Body of pancreas (tissue), 4 donors: Measurements from ENCODE around the gene RAB7A. TPM values are rescaled to one million over a fixed set of nuclear protein-coding genes. Genes with fewer than 3 reads are reported as not detected.

Source experiments
- ATAC-seq: fragments of 150-250 bp; one replicate; pipeline ENCODE4 v1.9.1; 2016
- DNase-seq, 4 donors: peaks; one replicate each; pipeline ENCODE4 v3.0.0-alpha.2; 2019
- H3K27ac ChIP-seq, 4 donors: fragments of 200-600 bp; sonication (generic); 1 replicate in 3 of 4; 2 replicates in 1 of 4; pipeline versions ENCODE4 v1.5.1 to v1.6.1; 2016 to 2019; ENCODE audit warnings: mild to moderate bottlenecking in 1 of 4, mixed read lengths in 1 of 4, moderate library complexity in 1 of 4
- H3K27me3 ChIP-seq, 2 donors: fragments of 200-600 bp; sonication (generic); one replicate each; pipeline ENCODE4 v1.6.0; 2016; ENCODE audit warnings: mild to moderate bottlenecking in 1 of 2
- H3K36me3 ChIP-seq, 2 donors: fragments of 200-600 bp; sonication (generic); replicated peaks in 1 of 2; 2 replicates each; pipeline ENCODE4 v1.5.1; 2016; ENCODE audit warnings: low read depth in 2 of 2; ENCODE audit not compliant: insufficient read depth in 1 of 2
- H3K4me1 ChIP-seq: fragments of 200-600 bp; sonication (generic); one replicate; pipeline ENCODE4 v1.6.0; 2016
- H3K4me3 ChIP-seq, 2 donors: fragments of 200-600 bp; sonication (generic); 1 replicate in 1 of 2; 2 replicates in 1 of 2; pipeline ENCODE4 v1.5.1; 2016 to 2019
- H3K9me3 ChIP-seq, 3 donors: fragments of 200-600 bp; sonication (generic); 1 replicate in 2 of 3; 2 replicates in 1 of 3; pipeline ENCODE4 v1.5.1; 2016
- POLR2A ChIP-seq, 3 donors: fragments of 450-650 bp; IDR thresholded peaks; one replicate each; pipeline ENCODE4 v1.6.1; 2016; ENCODE audit warnings: antibody characterized with exemption in 3 of 3, mild to moderate bottlenecking in 2 of 3
- WGBS, 2 donors: methylation state at CpG; one replicate each; pipeline ENCODE4 v1.1.5; 2017; 5-methylcytosine and 5-hydroxymethylcytosine counted together
- intact Hi-C: fragments of 100-400 bp; cut with DNase I; formaldehyde crosslinking; loops from one replicate; pipeline ENCODE4 v1.15.1; 2023
- total RNA-seq, 2 donors: library from RNA; depleted of rRNA; stranded (reverse); fragments of >200 nt; gene quantifications; one replicate each; pipeline ENCODE4 v1.1.0, GENCODE V29; 2016
- TF ChIP-seq, protein P1 (sequence below), 7 experiments: fragments of 450-650 bp in 4 of 7; fragments of 200-600 bp in 3 of 7; sonication (generic) in 3 of 7; IDR thresholded peaks; one replicate each; pipeline ENCODE4 v1.5.1; 2016 to 2019; ENCODE audit warnings: antibody characterized with exemption in 7 of 7

RAB7A gene
- total RNA-seq, 2 donors from 2014 or later, result 45.7 to 64.9 TPM

DNA sequence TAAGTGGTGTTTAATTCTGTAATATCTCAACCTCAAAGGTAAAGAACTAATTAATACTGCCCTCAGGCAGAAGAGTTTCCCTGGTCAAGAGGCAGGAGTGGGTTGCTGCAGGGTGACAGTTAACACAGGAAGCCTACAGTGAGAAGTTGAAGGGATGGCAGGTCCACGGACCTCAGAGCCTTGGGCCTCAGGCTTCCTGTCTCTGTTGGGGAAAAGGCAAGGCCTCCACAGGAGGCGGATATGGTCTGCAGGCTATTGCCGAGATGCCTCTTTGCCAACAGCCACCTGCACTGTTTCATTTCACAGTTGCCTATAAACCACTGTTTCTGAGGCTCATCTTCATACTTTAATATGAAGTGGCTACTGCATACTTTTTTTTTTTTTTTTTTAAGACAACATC lies 42.0 kb upstream of the RAB7A start:
- no peaks in the 10 kb centered on the region for H3K9me3 ChIP-seq
- H3K27ac ChIP-seq, result no peak overlapping the region
- H3K4me1 ChIP-seq, result peaks cover 14% of the 10 kb centered on the region
- H3K27me3 ChIP-seq, result no peaks in the 10 kb centered on the region
- intact Hi-C loops, result loop anchor here (5.0 kb wide), 1 partner anchor 108 kb away; no protein-coding TSS in a partner anchor
- WGBS, 2 donors, result 67 to 86% methylated on average over 3 of the region's 3 CpGs
- ATAC-seq, result no peak
- H3K36me3 ChIP-seq, result no peaks in the 10 kb centered on the region
- H3K4me3 ChIP-seq, result no peak overlapping the region
- no peak for DNase-seq
- TF ChIP-seq, protein P1, sequence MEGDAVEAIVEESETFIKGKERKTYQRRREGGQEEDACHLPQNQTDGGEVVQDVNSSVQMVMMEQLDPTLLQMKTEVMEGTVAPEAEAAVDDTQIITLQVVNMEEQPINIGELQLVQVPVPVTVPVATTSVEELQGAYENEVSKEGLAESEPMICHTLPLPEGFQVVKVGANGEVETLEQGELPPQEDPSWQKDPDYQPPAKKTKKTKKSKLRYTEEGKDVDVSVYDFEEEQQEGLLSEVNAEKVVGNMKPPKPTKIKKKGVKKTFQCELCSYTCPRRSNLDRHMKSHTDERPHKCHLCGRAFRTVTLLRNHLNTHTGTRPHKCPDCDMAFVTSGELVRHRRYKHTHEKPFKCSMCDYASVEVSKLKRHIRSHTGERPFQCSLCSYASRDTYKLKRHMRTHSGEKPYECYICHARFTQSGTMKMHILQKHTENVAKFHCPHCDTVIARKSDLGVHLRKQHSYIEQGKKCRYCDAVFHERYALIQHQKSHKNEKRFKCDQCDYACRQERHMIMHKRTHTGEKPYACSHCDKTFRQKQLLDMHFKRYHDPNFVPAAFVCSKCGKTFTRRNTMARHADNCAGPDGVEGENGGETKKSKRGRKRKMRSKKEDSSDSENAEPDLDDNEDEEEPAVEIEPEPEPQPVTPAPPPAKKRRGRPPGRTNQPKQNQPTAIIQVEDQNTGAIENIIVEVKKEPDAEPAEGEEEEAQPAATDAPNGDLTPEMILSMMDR (IDR thresholded peaks at IDR 0.05), result no peak
- no peak for TF ChIP-seq POLR2A (IDR thresholded peaks at IDR 0.05)

DNA sequence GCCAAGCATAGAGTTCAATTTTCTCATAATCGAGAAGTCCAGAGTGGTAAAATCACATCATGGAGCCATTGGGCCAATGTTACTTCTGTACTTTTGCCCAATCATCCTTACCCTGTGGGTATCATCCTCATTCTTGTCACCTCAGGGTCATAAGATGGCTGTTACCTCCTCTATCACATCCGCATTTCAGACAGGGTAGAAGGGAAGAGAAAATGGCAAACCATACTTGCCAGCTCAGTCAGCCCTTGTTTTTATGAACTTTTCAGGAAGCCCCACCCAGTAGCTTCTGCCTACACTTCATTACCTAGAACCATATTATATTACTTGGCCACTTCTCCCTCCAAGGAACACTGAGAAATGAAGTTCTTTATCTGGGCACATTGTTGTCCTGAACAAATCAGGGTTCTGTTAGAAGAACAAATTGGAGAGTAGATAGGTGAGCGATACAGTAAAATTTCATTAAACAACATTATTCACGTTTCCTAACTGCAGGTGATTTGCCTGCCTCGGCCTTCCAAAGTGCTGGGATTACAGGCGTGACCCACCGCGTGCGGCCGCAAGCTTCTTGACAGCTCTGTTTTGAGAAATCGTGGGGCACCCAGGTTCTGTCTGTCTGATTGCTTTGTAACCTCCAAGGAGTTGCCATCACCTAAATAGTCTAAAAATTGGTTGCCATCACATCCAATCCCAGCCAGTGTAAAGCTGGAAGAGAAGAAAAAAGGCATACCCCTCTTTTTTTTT lies 40.8 kb upstream of the RAB7A start:
- DNase-seq (no peak), ATAC-seq (no peak)
- intact Hi-C loops, result loop anchor here (5.0 kb wide), 1 partner anchor 107 kb away; no protein-coding TSS in a partner anchor
- Histone ChIP-seq H3K27me3 (no peaks in the 10 kb centered on the region), H3K27ac (no peak overlapping the region), H3K4me1 (peaks cover 12% of the 10 kb centered on the region), H3K9me3 (no peaks in the 10 kb centered on the region), H3K36me3 (no peaks in the 10 kb centered on the region), H3K4me3 (no peak overlapping the region)
- TF ChIP-seq POLR2A (IDR thresholded peaks at IDR 0.05), result no peak
- TF ChIP-seq, protein P1 (IDR thresholded peaks at IDR 0.05), result no peak
- WGBS, 2 donors, result 87% methylated on average over 11 of the region's 11 CpGs

DNA sequence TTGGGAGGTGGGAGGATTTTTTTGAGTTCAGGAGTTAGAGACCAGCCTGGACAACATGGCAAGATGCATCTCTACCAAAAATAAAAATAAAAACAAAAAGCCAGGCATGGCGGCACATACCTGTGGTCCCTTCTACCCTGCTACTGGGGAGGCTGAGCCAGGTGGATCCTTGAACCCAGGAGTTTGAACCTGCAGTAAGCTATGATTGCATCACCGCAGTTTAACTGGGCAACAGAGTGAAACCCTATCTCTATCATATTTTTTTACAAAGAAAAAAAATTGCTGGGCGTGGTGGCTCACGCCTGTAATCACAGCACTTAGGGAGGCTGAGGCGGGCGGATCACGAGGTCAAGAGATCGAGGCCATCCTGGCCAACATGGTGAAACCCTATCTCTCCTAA lies 39.5 kb upstream of the RAB7A start:
- ATAC-seq, result no peak
- Histone ChIP-seq H3K4me3 (no peak overlapping the region), H3K4me1 (peaks cover 8% of the 10 kb centered on the region), H3K36me3 (no peaks in the 10 kb centered on the region), H3K27ac (no peak overlapping the region), H3K27me3 (no peaks in the 10 kb centered on the region), H3K9me3 (no peaks in the 10 kb centered on the region)
- intact Hi-C loops, result no loop called here
- 90 to 91% methylated on average over 8 of the region's 8 CpGs for WGBS, 2 donors
- no peak for TF ChIP-seq POLR2A (IDR thresholded peaks at IDR 0.05)
- DNase-seq, result no peak

DNA sequence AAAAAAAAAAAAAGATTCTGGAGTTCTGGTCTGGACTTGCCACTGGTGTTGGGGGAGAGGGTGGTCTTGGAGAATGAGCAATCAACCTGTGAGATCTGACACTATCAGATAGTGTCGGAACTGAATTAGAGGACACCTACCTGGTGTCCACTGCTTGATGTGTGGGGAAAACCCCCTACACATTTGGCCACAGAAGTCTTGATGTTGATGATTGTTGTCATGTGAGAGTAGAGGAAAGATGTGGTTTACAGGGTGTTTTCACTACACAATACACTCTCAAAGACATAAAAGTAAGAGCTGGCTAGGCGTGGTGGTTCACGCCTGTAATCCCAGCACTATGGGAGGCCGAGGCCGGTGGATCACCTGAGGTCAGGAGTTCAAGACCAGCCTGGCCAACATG lies 36.9 kb upstream of the RAB7A start:
- no peaks in the 10 kb centered on the region for H3K36me3 ChIP-seq
- WGBS, 2 donors, result 85 to 100% methylated on average over 1 to 5 of the region's 5 CpGs
- H3K9me3 ChIP-seq, result no peaks in the 10 kb centered on the region
- no peak overlapping the region for H3K27ac ChIP-seq
- H3K4me3 ChIP-seq, result no peak overlapping the region
- no peak for DNase-seq
- H3K4me1 ChIP-seq, result no peaks in the 10 kb centered on the region
- TF ChIP-seq POLR2A (IDR thresholded peaks at IDR 0.05), result no peak
- TF ChIP-seq, protein P1 (IDR thresholded peaks at IDR 0.05), result no peak
- intact Hi-C loops, result no loop called here
- H3K27me3 ChIP-seq, result no peaks in the 10 kb centered on the region
- no peak for ATAC-seq

DNA sequence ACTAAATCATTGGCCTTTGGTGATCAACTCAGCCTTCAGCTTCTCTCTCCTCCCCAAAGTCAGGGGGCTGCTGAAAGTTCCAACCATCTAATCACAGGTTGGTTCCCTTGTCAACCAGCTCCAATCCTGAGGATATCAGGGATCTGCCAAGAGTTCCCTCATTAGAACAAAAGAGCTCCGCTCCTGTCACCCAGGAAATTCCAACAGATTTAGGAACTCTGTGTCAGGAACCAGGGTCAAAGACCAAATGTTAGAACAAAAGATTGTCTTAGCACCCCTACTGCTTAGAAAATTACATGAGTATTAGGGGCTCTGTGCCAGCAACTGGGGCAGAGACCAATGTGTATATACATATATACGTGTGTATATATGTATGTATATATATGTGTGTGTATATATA lies 32.3 kb upstream of the RAB7A start:
- DNase-seq, result no peak
- Histone ChIP-seq H3K27me3 (no peaks in the 10 kb centered on the region), H3K9me3 (no peaks in the 10 kb centered on the region), H3K4me1 (no peaks in the 10 kb centered on the region), H3K27ac (no peak overlapping the region), H3K36me3 (no peaks in the 10 kb centered on the region), H3K4me3 (no peak overlapping the region)
- TF ChIP-seq, protein P1 (IDR thresholded peaks at IDR 0.05), result no peak
- TF ChIP-seq POLR2A (IDR thresholded peaks at IDR 0.05), result no peak
- intact Hi-C loops, result no loop called here
- no peak for ATAC-seq
- WGBS, 2 donors, result 44 to 67% methylated on average over 2 of the region's 2 CpGs
